ENCODE measurements around the gene DTX3.
"Not testable (repeated sequence)": the region's sequence is repeated elsewhere in the genome, so short reads cannot be mapped to it uniquely, and the experiment has no call there.

Gene DTX3, protein sequence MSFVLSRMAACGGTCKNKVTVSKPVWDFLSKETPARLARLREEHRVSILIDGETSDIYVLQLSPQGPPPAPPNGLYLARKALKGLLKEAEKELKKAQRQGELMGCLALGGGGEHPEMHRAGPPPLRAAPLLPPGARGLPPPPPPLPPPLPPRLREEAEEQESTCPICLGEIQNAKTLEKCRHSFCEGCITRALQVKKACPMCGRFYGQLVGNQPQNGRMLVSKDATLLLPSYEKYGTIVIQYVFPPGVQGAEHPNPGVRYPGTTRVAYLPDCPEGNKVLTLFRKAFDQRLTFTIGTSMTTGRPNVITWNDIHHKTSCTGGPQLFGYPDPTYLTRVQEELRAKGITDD

DNA sequence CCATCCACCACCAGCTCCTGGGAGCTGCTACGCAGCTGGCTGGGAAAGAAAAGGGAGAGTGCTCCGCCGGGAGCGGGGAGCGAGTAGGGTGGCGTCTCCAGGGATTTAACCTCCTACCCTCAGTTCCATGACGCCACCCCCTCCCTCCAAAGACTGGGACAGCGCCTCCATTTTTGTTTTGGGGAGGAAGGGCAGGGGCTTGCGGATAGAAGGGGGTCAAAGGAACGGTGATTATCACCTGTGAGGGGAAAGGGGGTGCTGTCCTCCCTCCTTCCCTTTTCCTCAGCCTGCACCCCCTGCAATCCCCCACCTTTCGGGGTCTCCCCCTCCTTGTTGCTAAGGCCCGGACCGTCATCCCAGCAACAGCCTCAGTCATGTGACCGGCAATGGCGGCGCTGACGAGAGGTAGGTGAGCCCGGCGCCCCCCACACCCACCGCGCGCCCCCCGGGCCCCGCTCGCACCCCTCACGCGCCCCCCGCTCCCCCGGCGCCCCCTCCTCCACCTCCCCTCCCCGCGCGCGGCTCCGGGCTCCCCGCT is at the start of gene DTX3:
DTX3 (plus strand) TSS at position 371 of the 538 bp plus-strand sequence. CDS start 1,694 bp downstream, outside the sequence.
- DNase-seq, result peak; percentile 53 to 64

DNA sequence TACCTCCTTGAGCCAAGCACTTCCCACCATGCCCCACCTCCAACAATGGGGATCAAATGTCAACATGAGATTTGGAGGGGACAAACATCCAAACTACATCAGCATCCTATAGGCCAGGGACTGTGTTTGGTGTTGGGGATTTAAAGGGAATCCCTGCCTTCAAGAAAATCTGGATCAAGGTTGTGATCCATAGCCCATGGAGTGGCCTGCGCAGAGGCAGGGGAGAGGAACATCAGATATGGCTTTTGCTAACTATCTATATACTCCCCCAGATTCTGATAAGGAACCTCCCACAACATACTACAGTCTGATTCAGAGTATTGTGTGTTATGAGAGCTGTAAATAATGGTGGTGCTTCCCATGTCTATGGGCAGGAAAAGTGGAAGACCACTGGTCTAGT is 49.7 kb upstream of the DTX3 start:
- no peak for DNase-seq

DNA sequence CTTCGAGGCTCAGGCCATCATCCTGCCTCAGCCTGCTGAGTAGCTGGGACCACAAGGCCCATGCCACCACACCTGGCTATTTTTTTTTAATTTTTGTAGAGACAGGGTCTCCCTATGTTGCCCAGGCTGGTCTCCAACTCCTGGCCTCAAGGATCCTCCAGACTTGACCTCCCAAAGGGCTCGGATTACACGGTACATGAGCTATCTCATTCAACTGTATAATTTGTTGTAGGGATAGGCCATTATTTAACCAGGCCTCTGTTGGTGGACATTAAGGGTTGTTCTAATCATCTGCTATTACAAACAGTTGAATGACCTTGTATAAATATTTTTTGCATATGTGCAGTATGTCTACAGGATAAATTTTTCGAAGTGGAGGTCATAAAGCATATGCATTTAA is 45.8 kb upstream of the DTX3 start:
- no peak for DNase-seq

DNA sequence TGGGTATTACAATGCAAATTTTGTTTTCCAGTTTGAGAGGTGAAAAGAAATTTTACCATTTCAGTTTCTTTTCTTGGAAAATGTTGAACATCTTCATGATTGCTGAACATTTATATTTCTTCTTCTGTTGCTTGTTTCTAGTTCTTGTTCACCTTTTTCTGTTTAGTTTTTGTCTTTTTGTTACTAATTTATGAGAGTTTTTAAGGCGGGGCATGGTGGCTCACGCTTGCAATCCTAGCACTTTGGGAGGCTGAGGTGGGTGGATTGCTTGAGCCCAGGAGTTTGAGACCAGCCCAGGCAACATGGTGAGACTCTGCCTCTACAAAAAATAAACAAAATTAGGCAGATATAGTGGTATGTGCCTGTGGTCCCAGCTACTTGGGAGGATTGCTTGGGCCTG is 44.1 kb upstream of the DTX3 start:
- no peak for DNase-seq

DNA sequence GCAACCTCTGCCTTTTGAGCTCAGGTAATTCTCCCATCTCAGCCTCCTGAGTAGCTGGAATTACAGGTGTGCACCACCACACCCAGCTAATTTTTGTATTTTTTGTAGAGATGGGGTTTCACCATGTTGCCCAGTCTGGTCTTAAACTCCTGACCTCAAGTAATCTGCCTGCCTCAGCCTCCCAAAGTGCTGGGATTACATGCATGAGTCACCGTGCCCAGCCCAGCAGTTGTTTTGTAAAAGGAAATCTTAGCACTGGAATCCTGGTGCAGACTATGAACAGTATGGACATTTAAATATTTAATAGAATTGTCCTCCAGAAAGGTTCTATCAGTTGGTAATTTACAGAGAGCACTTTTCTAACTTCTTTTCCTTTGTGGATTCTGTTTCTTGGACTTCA is 43.5 kb upstream of the DTX3 start:
- not testable (repeated sequence) for DNase-seq

DNA sequence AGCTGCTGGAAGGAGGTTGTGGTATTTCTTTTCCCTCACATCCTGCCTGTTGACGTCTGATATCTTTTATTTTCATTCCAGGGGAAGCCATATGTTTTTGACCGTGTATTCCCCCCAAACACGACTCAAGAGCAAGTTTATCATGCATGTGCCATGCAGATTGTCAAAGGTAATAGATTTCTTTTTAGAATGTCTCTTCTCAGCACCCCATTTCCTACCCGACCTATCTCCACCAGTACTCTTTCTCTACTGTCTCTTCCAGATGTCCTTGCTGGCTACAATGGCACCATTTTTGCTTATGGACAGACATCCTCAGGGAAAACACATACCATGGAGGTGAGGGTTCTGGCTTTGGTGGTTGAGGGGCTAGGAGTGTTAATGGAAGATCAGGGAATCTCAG is 41.3 kb upstream of the DTX3 start:
- no peak for DNase-seq

DNA sequence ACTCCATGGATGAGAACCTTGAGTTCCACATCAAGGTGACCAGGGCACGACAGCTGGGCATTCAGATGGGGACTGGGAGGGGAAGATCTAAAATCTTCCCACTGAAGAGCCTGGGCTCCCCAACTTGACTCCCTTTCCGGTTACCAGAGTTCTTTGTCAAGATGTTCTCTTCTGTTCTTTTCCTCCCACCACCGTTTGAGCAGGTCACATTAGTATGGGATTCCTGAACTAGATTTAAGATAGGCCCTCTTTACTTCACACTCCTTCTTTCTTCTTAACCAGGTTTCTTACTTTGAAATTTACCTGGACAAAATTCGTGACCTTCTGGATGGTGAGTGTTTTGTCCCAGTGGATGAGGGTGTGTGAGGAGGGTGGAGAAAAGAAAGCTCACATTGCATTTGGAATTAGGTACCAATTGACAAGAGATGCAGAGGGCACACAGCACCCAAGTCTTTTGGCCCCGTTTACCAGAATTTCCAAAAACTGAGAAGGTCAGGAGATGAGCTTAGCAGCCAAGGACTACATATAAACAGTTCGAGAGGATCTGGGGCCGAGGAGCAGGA is 40.4 kb upstream of the DTX3 start:
- no peak for DNase-seq

DNA sequence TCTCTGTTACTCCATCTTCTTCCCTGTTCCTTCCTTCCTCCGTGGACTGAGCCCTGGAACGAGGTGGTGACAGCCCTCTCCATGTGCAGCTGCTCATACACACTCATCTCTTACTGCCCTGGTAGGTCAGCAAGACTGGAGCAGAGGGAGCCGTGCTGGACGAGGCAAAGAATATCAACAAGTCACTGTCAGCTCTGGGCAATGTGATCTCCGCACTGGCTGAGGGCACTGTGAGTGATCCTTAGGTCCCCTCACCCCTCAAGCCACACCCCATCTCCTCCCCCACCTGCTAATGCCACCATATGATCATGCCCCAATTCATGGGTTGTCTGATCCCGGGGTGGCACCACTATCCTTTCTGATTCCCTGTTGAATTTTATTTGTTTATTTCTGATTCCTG is 35.8 kb upstream of the DTX3 start:
- DNase-seq, result no peak

DNA sequence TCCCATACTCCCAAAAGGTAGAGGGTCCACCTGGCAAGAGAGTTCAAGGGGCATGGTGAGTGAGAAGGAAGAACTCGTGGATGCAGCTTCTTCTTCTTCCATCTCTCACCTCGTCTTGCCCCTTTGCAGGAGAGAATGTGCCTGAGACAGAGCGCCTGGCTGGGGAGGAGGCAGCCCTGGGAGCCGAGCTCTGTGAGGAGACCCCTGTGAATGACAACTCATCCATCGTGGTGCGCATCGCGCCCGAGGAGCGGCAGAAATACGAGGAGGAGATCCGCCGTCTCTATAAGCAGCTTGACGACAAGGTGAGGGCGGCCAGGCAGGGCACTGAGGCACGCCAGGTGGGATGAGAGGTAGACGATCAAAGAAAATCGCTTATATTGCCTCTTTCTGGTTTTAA is 34.8 kb upstream of the DTX3 start:
- no peak for DNase-seq

DNA sequence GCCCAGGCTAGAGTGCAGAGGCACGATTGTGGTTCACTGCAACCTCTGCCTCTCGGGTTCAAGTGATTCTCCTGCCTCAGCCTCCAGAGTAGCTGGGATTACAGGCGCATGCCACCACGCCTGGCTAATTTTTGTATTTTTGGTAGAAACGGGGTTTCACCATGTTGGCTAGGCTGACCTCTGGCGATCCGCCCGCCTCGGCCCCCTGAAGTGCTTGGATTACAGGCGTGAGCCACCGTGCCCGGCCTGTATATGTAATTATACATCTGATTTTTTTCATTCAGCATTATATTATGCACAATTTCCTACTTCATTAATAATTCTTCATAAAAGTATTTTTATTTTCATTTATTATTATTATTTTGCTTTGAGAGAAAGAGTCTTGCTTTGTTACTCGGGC is 34.2 kb upstream of the DTX3 start:
- DNase-seq, result not testable (repeated sequence)

DNA sequence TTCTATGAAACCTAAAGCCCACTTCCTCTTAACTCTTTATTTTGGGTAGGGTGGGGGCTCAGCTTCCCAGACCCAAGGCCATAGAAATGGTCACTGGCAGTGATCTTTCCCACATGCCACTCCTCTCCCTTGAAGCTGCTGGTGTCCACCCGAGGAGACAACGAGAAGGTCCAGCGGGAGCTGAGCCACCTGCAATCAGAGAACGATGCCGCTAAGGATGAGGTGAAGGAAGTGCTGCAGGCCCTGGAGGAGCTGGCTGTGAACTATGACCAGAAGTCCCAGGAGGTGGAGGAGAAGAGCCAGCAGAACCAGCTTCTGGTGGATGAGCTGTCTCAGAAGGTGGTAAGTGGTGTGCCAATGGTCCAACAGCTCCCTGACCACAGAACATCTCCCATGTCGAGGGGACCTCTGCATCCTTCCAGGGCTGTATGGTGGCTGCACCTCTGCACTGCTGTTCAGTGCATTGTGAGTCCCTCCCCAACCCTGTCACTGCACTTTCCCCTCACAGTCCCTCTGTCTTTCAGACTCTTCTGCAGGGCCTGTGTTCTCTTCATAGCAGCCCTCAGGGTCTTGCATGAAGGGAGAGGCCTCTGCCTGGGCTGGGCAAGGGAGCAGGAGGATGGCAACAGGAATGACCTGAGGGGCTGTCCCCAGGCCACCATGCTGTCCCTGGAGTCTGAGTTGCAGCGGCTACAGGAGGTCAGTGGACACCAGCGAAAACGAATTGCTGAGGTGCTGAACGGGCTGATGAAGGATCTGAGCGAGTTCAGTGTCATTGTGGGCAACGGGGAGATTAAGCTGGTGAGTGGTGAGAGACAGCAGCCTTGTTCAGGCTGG is 32.5 kb upstream of the DTX3 start:
- no peak for DNase-seq

DNA sequence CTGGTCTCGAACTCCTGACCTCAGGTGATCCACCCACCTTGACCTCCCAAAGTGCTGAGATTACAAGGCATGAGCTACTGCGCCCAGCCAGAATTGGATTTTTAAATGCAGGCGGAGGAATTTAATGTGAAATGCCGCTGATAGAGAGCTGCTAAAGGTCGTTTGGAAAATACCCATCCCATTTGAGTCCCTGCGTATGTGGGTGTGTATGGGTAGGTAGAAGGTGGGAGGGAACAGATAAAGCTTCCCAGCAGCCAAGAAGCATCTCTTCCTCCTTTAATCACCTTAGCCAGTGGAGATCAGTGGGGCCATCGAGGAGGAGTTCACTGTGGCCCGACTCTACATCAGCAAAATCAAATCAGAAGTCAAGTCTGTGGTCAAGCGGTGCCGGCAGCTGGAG is 29.8 kb upstream of the DTX3 start:
- no peak for DNase-seq

DNA sequence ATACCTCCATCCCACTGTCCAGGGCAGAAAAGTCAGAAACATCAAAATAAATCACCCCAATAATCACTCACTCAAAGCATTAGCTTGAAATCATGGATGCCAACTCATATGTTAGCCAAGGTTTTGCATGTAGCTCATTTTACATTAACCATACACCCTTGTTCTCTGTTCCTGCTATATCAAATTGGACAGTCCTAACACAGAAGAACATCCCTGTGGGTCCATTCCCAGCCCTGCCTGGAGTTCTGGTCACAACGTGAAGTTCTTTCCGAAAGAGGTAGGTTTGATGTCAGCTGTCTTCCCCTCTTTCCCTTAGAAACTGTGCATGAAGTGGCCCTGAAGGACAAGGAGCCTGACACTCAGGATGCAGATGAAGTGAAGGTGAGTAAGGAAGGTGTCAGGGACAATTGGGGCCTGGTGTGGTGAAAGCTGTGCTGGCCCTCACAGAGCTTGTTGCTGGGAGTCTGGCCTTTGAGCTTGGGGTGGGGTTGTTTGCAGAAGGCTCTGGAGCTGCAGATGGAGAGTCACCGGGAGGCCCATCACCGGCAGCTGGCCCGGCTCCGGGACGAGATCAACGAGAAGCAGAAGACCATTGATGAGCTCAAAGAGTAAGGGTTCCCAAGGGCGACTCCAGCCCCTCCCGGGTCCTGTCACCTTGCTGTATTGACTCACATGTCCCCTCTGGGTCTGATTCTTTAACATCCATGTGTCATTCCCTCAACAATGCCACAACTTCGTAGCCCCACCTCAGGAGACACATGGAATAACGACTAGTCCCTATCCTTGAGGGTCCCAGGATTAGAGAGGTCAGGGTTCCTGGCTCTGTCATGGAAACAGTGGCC is 28.6 kb upstream of the DTX3 start:
- DNase-seq, result no peak

DNA sequence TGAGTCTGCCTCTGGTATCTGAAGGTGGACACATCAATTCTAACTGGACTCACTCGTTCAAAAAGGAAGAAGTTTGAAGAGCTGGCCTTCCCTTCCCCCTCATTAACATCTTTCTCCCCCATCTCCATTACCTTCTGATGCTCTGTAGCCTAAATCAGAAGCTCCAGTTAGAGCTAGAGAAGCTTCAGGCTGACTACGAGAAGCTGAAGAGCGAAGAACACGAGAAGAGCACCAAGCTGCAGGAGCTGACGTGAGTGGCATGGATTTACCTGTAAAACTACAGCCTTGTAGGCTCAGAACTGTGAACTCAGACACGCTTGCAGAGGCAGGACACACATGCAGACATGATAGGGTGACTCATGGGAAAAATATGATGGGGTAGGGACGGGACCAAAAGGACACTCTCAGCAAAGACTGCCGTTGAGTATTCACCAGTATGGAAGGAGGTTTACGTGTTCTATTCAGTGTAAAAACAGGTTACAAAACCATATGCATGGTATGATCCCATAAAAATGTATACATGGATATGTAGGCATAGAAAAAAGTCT is 27.9 kb upstream of the DTX3 start:
- DNase-seq, result no peak

DNA sequence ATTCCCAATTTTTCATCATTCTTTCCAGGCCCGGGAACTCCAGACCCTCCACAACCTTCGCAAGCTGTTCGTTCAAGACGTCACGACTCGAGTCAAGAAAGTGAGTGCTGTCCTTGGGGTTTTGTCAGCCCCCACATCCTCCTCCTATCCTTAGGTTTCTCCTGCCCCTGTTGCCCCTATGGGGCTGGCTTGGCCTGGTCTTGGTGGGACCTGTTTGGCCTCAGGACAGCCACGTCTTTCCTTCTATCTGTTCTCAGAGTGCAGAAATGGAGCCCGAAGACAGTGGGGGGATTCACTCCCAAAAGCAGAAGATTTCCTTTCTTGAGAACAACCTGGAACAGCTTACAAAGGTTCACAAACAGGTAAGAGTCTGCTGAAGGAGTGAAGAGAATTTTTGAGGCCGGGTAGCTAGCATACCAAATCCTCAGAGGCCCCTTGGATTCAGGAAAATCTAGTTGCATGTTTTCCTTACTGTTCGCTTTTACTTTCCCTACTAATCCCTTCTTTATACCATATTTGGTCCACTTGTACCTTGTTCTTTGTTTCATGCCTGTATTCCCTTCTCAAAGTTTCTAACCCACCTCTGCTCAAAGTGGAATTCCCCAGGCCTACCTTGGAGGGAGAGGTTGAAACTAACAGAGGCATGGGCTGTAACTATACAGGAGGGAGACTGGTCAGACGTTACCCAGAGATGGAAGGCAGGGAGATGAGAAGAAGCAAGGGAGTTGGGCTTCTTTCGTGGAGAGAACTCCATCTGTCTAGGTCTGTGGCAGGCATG is 26.5 kb upstream of the DTX3 start:
- DNase-seq, result no peak

DNA sequence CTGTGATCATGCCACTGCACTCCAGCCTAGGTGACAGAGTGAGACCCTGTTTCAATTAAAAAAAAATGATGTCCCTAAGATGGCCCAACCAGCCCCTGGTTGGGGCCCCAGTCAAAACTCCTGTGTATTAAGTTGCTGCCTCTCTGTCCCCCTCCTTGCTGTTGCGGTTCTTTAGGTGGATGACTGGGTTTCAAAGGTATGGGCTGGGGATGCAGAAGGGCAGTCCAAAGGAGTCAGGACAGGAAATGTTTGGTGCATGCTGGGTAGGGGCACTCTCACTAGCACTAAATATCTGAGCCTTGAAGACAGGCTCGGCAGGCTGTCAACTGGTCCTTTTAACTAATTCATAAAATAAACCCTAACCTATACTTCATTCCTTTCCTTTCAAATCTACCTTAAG is 25.6 kb upstream of the DTX3 start:
- no peak for DNase-seq

DNA sequence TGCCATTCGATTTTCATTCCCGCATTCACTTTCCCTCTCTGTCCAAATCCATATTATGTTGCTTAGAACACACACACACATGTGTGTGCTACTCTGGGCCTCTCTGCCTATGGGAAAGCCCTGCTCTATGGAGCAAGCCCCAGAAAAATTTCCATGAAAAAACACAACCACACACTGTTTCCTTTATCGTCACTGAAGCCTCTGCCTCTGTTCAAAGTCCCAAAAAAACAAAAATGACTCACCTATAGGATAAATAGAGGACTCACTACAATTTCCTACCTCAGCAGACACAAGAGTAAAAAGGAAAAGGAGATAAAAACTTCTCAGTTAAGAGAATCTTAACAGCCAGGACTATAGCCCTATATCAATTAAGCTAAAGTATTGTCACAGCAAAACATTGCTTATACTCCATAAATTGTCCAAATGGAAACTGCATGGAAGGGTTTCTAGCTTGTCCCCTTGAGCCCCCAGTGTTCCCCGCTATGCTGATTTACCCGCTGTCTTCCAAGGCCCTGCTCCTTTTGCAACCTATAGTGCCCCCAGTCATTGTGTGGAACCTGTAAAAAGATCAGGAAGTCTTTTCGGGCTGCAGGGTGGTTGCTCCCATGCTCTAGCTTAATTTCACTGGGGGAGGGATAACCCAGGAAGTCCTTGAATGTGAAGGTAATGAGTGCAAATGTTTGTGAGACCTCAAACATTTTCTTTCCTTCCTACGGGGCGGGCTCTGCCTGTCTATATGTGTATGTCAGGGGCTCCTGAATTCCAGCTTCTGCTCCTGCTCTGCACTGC is 24.8 kb upstream of the DTX3 start:
- no peak for DNase-seq

DNA sequence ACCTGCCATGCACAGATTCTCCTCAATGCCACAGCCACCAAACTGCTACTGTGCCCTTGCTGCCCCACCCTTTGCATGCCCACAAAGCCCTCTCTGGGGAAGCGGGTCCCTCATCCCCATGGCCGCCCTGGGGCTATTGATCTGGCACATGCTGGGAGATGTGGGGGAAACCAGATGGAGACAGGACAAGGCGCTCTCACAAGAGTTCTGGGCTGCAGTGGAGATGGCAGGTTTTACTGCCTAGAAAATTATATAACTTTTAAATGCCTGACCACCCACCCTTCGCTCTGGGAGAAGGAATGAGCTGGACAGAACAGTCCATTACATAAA is 24.2 kb upstream of the DTX3 start:
- DNase-seq, result no peak

DNA sequence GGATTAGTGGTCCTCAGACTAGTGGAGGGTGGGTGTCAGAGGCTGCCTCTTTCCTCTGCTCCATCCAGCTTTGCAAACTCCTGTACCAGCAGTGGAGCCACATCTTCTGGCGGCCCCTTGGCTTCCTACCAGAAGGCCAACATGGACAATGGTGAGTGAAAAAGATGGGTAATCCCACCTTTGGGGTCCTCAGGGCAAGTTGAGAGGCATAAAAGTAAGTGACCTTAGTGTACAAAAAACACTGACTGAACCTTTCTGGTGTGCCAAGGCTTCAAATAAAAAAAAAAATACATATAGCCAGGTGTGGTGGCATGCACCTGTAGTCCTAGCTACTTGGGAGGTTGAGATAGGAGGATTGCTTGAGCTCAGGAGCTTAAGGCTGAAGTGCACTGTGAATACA is 22.8 kb upstream of the DTX3 start:
- DNase-seq, result no peak

DNA sequence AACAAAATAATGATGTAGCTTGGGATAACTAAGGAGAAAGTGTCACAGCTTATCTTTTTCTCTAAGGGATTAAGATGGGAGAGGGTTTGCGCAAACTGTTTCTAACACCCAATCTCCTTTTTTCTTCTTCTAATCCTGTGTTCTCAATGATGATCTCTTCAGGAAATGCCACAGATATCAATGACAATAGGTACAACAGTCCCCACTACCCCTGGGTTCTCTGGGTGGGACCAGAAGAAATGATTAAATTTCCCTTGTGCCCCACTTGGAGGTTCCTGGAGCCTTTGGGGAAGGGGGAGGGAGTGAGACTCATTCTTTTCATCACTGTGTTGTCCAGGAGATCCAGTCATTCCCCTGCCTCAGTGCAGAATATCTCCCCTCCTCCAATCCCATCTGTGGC is 22.2 kb upstream of the DTX3 start:
- no peak for DNase-seq
